Trophoblast cell (in vitro differentiated cells and primary cell): ENCODE data around the gene ABHD1.

Experiments used
- DNase-seq, 2 donors: peaks; one replicate each; pipeline ENCODE4 v3.0.0-alpha.2; 2016
- H2AFZ ChIP-seq: 2 replicates; pipeline ENCODE4 v1.6.1; 2013; ENCODE audit warnings: low read length, moderate library complexity, mild to moderate bottlenecking; ENCODE audit not compliant: insufficient read depth, poor library complexity
- H2AK5ac ChIP-seq: 2 replicates; pipeline ENCODE4 v1.6.1; 2013; ENCODE audit warnings: mild to moderate bottlenecking, low read length
- H2BK120ac ChIP-seq: 2 replicates; pipeline ENCODE4 v1.6.1; 2013; ENCODE audit warnings: low read length, mild to moderate bottlenecking, moderate library complexity; ENCODE audit not compliant: insufficient read depth, poor library complexity
- H2BK12ac ChIP-seq: 2 replicates; pipeline ENCODE4 v1.6.1; 2013; ENCODE audit warnings: mild to moderate bottlenecking, low read length, moderate library complexity
- H2BK5ac ChIP-seq: 2 replicates; pipeline ENCODE4 v1.6.1; 2013; ENCODE audit warnings: low read length, low read depth, moderate library complexity, mild to moderate bottlenecking; ENCODE audit not compliant: poor library complexity
- H3K14ac ChIP-seq: 2 replicates; pipeline ENCODE4 v1.6.1; 2013; ENCODE audit warnings: mild to moderate bottlenecking, low read length
- H3K18ac ChIP-seq: 2 replicates; pipeline ENCODE4 v1.6.1; 2013; ENCODE audit warnings: mild to moderate bottlenecking, low read length
- H3K23ac ChIP-seq: 2 replicates; pipeline ENCODE4 v1.6.1; 2013; ENCODE audit warnings: low read length
- H3K27ac ChIP-seq: 2 replicates; pipeline ENCODE4 v1.5.1; 2013; ENCODE audit warnings: low read depth, mild to moderate bottlenecking, inconsistent platforms, low read length, moderate library complexity
- H3K27me3 ChIP-seq: 2 replicates; pipeline ENCODE4 v1.6.1; 2013; ENCODE audit warnings: inconsistent platforms, mild to moderate bottlenecking, low read length, moderate library complexity; ENCODE audit not compliant: insufficient read depth
- H3K36me3 ChIP-seq, 2 experiments: 1 replicate in 1 of 2; 2 replicates in 1 of 2; pipeline ENCODE4 v1.6.1; 2013; ENCODE audit warnings: low read length in 2 of 2, mild to moderate bottlenecking in 2 of 2, moderate library complexity in 1 of 2; ENCODE audit not compliant: insufficient read depth in 2 of 2, control insufficient read depth in 1 of 2
- H3K4ac ChIP-seq: 2 replicates; pipeline ENCODE4 v1.6.1; 2013; ENCODE audit warnings: low read depth, mild to moderate bottlenecking, low read length, moderate library complexity
- H3K4me1 ChIP-seq, 2 experiments: 1 replicate in 1 of 2; 2 replicates in 1 of 2; pipeline ENCODE4 v1.6.1; 2013; ENCODE audit warnings: low read length in 2 of 2, mild to moderate bottlenecking in 2 of 2, moderate library complexity in 1 of 2; ENCODE audit not compliant: insufficient read depth in 2 of 2, control insufficient read depth in 1 of 2
- H3K4me2 ChIP-seq: 2 replicates; pipeline ENCODE4 v1.6.1; 2013; ENCODE audit warnings: inconsistent platforms, mild to moderate bottlenecking, low read length, moderate library complexity
- H3K4me3 ChIP-seq: 2 replicates; pipeline ENCODE4 v1.5.1; 2013; ENCODE audit warnings: mild to moderate bottlenecking, low read depth, low read length, inconsistent platforms
- H3K79me1 ChIP-seq: one replicate; pipeline ENCODE4 v1.6.1; 2013; ENCODE audit warnings: low read length
- H3K79me2 ChIP-seq: 2 replicates; pipeline ENCODE4 v1.6.1; 2013; ENCODE audit warnings: low read length, mild to moderate bottlenecking; ENCODE audit not compliant: control insufficient read depth, insufficient read depth, poor library complexity
- H3K9ac ChIP-seq: 2 replicates; pipeline ENCODE4 v1.6.1; 2013; ENCODE audit warnings: mild to moderate bottlenecking, low read length
- H3K9me3 ChIP-seq: 2 replicates; pipeline ENCODE4 v1.6.1; 2013; ENCODE audit warnings: low read depth, mild to moderate bottlenecking, control low read depth, inconsistent platforms, low read length; ENCODE audit not compliant: insufficient read depth
- H4K12ac ChIP-seq: 2 replicates; pipeline ENCODE4 v1.6.1; 2013; ENCODE audit warnings: low read depth, mild to moderate bottlenecking, low read length, moderate library complexity
- H4K8ac ChIP-seq: 2 replicates; pipeline ENCODE4 v1.6.1; 2013; ENCODE audit warnings: low read depth, mild to moderate bottlenecking, low read length, moderate library complexity
- H4K91ac ChIP-seq: one replicate; pipeline ENCODE4 v1.6.1; 2013; ENCODE audit warnings: low read depth, mild to moderate bottlenecking, low read length, moderate library complexity
- WGBS: extraction: QIAGEN DNeasy Blood & Tissue Kit; methylation state at CpG from one replicate; pipeline ENCODE4 v1.1.7; 2013; ENCODE audit warnings: missing lambda C conversion rate; ENCODE audit not compliant: insufficient read length, insufficient coverage; ENCODE audit errors: extremely low coverage; 5-methylcytosine and 5-hydroxymethylcytosine counted together

Gene ABHD1

GRCh38 chr2:27154488-27154887 lies 30.9 kb downstream of the ABHD1 start:
- Histone ChIP-seq H4K12ac (no peak overlapping the region), H3K79me1 (no peaks in the 10 kb centered on the region), H2BK5ac (no peak overlapping the region)

DNA sequence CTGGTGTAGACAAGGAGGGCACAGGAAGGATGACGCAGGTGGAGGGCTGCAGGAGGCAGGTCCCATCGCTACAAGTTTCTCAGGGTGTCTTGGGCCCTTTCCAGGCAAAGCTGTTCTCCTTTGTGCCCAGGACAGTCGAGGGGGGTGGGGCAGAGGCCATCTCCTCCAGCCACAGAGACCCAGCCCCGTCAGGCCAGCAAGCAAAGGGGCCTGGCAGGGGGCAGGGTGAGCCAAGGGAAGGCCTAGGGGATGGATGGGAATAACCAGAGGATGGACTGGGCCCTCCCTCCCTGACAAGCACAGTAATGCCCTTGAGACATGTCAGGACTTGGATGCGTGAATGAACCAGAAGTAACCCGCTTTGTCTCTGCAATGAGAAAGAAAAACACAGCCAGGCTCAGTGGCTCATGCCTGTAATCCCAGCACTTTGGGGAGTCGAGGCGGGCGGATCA lies 31.5 kb downstream of the ABHD1 start:
- Histone ChIP-seq H3K27ac (no peak overlapping the region), H3K23ac (no peak overlapping the region), H2BK120ac (no peak overlapping the region), H3K4ac (no peak overlapping the region), H2AK5ac (no peak overlapping the region), H3K9ac (no peak overlapping the region), H3K79me1 (no peaks in the 10 kb centered on the region), H3K4me2 (no peak overlapping the region), H3K27me3 (no peaks in the 10 kb centered on the region), H2BK5ac (no peak overlapping the region), H4K12ac (no peak overlapping the region), H3K36me3 (no peaks in the 10 kb centered on the region), H3K4me3 (no peak overlapping the region), H2AFZ (no peak overlapping the region), H3K79me2 (no peaks in the 10 kb centered on the region), H2BK12ac (no peak overlapping the region), H3K14ac (no peak overlapping the region), H3K4me1 (peaks cover 0 to 4% of the 10 kb centered on the region in 2 experiments), H4K8ac (no peak overlapping the region), H3K9me3 (no peaks in the 10 kb centered on the region), H4K91ac (no peak overlapping the region), H3K18ac (no peak overlapping the region)
- WGBS: no CpG with 5 or more reads among the region's 9 CpGs
- DNase-seq: no peak

More at GRCh38 chr2:27154488-27154887, 30.9 kb downstream of the ABHD1 start:
- H3K14ac ChIP-seq: no peak overlapping the region
- no peak overlapping the region for H3K4me3 ChIP-seq
- no peak overlapping the region for H3K23ac ChIP-seq
- no peak overlapping the region for H3K18ac ChIP-seq
- H3K4ac ChIP-seq: no peak overlapping the region
- no peak overlapping the region for H2AK5ac ChIP-seq
- no peak overlapping the region for H2BK120ac ChIP-seq
- H3K9me3 ChIP-seq: no peaks in the 10 kb centered on the region
- no peak overlapping the region for H3K27ac ChIP-seq
- H3K79me2 ChIP-seq: no peaks in the 10 kb centered on the region
- H4K8ac ChIP-seq: no peak overlapping the region
- no peak overlapping the region for H3K4me2 ChIP-seq
- no CpG with 5 or more reads among the region's 6 CpGs for WGBS
- H3K9ac ChIP-seq: no peak overlapping the region
- no peak for DNase-seq
- no peak overlapping the region for H4K91ac ChIP-seq
- no peaks in the 10 kb centered on the region for H3K27me3 ChIP-seq
- H3K4me1 ChIP-seq: peaks cover 0 to 4% of the 10 kb centered on the region in 2 experiments
- no peaks in the 10 kb centered on the region for H3K36me3 ChIP-seq
- no peak overlapping the region for H2AFZ ChIP-seq
- no peak overlapping the region for H2BK12ac ChIP-seq

- Histone ChIP-seq H4K8ac (no peak overlapping the region), H4K12ac (no peak overlapping the region), H3K14ac (no peak overlapping the region), H3K36me3 (no peaks in the 10 kb centered on the region), H2AFZ (no peak overlapping the region), H3K27ac (no peak overlapping the region), H3K4me2 (no peak overlapping the region), H4K91ac (no peak overlapping the region), H3K79me1 (no peaks in the 10 kb centered on the region), H3K9ac (no peak overlapping the region), H3K4me1 (no peaks in the 10 kb centered on the region), H2BK5ac (no peak overlapping the region), H2BK120ac (no peak overlapping the region), H3K18ac (no peak overlapping the region), H3K4ac (no peak overlapping the region), H3K9me3 (no peaks in the 10 kb centered on the region), H2BK12ac (no peak overlapping the region), H3K27me3 (no peaks in the 10 kb centered on the region), H3K79me2 (no peaks in the 10 kb centered on the region), H3K23ac (no peak overlapping the region), H3K4me3 (no peak overlapping the region), H2AK5ac (no peak overlapping the region)
- WGBS: no CpG with 5 or more reads among the region's 6 CpGs
- no peak for DNase-seq
Observed at GRCh38 chr2:27158468-27158867, 34.9 kb downstream of the ABHD1 start.

GRCh38 chr2:27159271-27159670 lies 35.7 kb downstream of the ABHD1 start:
- no peaks in the 10 kb centered on the region for H3K27me3 ChIP-seq
- no peak overlapping the region for H2AK5ac ChIP-seq
- H4K91ac ChIP-seq: no peak overlapping the region
- no peak overlapping the region for H2BK120ac ChIP-seq
- no peak overlapping the region for H3K27ac ChIP-seq
- no peak for DNase-seq
- no peak overlapping the region for H4K12ac ChIP-seq
- no peaks in the 10 kb centered on the region for H3K79me1 ChIP-seq
- H2AFZ ChIP-seq: no peak overlapping the region
- no peak overlapping the region for H3K9ac ChIP-seq
- no peak overlapping the region for H3K4ac ChIP-seq
- H3K4me2 ChIP-seq: no peak overlapping the region
- no peak overlapping the region for H3K4me3 ChIP-seq
- no peaks in the 10 kb centered on the region for H3K4me1 ChIP-seq
- H3K23ac ChIP-seq: no peak overlapping the region
- H2BK5ac ChIP-seq: no peak overlapping the region
- H4K8ac ChIP-seq: no peak overlapping the region
- no peaks in the 10 kb centered on the region for H3K9me3 ChIP-seq
- no peak overlapping the region for H3K18ac ChIP-seq
- no CpG with 5 or more reads among the region's 6 CpGs for WGBS
- H3K79me2 ChIP-seq: no peaks in the 10 kb centered on the region
- no peaks in the 10 kb centered on the region for H3K36me3 ChIP-seq
- H2BK12ac ChIP-seq: no peak overlapping the region
- no peak overlapping the region for H3K14ac ChIP-seq
